OCI-M1 (cell line): ENCODE data around the gene PAQR9.

Experiments
- DNase-seq: peaks from one replicate; lab custom pipeline; 2025; lab: John Stamatoyannopoulos, UW

The PAQR9 gene

DNA sequence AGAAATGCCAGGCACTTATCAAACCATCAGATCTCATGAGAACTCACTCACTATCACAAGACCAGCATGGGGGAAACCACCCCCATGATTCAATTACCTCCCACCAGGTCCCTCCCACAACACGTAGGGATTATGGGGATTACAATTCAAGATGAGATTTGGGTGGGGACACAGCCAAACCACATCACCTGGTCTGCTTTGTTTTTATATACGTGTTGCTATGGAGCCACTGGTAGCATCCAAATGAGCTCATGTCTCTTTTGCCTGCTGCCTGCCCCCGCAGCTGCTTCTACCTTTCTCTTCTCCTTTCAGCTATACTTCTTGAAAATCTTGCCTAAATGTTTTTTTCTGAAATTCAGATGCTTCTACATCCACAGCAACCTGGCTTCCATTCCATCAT is 47.8 kb downstream of the PAQR9 start:
- no peak for DNase-seq

GRCh38 chr3:142914286-142914811 is 49.1 kb downstream of the PAQR9 start:
- DNase-seq: no peak

DNA sequence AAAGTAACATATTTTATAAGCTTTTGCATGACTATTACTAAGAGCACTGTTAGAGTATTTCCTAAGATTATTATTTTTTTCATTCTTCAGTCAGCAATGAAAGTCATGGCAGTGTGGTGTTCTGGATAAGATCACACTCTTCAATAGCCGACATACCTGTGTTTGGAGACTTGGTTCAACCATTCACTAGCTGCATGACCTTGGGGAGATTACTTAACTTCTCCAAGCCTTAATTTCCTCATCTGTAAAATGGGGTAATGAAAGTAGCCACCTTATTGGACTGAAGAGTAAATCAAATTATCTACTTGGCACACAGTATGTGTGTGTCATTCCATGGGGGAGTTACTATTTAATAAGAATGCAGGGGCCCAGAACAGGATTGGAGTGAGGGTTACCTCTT is 50.0 kb downstream of the PAQR9 start:
- DNase-seq: no peak

DNA sequence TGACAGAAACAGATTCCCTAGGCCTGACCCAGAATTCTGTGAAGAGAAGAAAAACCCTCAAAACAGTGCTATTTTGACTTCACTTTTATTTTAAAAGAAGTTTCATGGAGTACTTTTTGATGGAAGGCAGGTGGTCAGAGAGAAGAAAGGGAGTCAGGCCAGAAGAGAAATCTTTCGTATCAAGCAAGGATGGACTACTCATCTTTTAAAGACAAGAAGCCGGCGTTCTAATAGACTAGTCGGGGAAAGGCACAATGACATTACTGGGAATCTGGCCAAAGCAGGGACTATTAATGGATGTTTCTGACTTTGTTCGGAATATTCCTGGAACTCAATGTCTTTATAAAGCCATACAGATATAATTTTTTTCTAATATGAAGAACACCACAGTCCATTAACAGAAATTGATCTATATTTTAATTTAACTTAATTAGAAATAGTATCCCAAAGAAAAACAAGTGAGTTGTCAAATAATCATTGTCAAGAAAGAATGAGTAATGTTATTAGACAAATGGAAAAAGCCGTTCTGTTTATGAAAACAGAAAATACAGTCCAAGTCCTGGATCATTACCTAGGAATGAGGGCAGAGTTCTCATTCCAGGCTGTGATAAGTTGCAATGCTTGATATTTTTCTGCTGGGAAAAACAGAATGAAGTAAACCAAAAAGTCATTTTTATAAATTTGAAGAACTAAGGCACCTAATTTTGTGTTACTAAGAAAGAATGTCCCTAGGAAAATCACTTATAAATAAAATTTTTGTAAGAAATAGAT is 50.9 kb downstream of the PAQR9 start:
- DNase-seq: no peak
